Fibroblast of the conjunctiva (primary cell): ENCODE results near the gene TH.

Experiments used
- DNase-seq: peaks from one replicate; pipeline ENCODE4 v3.0.0-alpha.2; 2010; ENCODE audit warnings: low read depth

Gene TH

GRCh38 chr11:2159536-2160413, 11.8 kb downstream of the TH start:
- DNase-seq: no peak

GRCh38 chr11:2158966-2159365, 12.6 kb downstream of the TH start:
- DNase-seq: no peak

- no peak for DNase-seq
Measured at GRCh38 chr11:2158296-2158737, 13.3 kb downstream of the TH start.

DNA sequence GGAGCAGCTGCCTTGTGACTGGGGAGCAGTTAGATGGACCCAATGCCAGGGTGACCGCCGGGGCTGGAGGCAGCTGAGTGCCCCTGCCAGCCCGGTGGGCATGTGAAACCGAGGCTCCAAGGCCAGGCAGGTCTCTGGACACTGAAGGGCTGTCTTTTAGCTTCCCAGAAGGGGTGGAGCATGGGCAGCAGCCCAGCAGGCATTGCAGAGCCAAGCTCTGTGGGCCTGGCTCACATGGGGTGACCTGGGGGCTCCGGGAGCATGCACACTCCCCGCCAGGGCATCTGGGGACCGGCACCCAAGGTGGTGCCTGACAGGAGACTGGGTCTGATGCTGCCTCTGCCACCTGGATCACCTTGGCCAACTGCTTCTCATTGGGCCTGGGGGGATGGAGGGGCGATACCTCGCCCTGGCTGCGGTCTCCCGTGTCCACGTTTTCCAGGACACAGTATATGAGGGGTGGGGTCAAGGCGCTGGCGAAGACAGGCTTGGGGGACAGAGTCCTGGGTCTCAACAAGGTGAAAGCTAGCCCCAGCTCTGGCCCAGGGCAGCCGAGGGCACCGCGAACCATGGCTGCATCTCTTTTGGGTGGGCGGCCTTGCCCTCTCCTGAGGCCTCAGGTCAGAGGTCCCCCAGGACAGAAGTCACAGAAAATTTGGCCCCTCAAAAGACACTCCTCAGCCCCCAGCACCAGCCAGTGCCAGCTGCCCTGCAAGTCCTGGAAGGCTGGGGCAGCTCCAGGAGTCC, 14.1 kb downstream of the TH start:
- no peak for DNase-seq

- peak; percentile 29 for DNase-seq
Measured at GRCh38 chr11:2156416-2157182, 15.0 kb downstream of the TH start.

DNA sequence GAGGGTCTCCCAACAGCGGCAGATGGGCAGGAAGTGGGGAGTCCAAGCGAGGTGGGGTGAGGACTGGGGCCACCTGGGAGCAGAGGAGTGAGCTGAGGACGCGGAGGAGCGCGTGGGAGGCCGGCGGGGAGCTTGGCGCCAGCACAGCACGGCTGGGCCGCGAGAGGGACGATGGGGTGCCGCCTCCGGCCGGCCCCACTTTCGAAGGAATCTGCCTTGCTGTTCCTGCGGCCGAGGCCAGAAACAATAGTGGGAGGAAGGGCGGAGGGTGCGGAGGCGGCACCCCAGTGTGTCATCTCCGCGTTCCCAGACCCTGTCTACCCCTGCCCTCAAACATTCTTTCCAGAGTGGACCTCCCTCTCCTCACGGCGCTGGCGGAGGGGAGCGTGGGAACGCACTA, 16.1 kb downstream of the TH start:
- no peak for DNase-seq

GRCh38 chr11:2154889-2155288, 16.7 kb downstream of the TH start:
- DNase-seq: no peak

- DNase-seq: no peak
Measured at GRCh38 chr11:2154195-2154585, 17.4 kb downstream of the TH start.

DNA sequence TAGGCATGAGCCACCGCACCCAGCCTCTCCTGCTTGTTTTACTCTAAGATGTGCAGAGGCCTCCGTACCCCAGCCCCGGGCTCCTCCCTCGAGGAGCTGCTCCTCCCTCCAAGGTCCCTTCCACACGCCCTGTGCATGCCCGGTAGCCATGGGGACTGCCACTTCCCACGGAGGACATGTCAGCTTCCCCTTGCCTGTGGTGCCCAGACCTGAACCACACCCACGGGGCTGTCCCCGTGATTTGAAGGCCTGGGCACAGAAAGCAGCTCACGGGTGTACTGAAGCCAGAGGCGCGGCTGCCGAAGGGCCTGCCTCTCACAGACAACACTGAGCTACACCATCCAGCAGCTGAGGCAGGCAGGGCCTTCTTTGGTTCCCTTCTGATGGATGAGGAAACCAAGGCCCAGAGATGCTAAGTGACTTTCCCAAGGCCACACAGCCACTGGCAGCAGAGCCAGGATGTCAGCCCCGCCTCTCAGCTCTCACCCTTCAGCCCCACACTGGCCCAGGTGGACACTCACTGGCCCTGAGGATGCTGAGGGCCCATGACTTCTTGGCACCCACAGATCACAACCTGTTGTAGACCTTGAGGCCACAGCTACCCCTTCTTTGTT, 17.9 kb downstream of the TH start:
- DNase-seq: no peak

- peak; percentile 63 for DNase-seq
Measured at GRCh38 chr11:2151500-2152257, 19.9 kb downstream of the TH start.

DNA sequence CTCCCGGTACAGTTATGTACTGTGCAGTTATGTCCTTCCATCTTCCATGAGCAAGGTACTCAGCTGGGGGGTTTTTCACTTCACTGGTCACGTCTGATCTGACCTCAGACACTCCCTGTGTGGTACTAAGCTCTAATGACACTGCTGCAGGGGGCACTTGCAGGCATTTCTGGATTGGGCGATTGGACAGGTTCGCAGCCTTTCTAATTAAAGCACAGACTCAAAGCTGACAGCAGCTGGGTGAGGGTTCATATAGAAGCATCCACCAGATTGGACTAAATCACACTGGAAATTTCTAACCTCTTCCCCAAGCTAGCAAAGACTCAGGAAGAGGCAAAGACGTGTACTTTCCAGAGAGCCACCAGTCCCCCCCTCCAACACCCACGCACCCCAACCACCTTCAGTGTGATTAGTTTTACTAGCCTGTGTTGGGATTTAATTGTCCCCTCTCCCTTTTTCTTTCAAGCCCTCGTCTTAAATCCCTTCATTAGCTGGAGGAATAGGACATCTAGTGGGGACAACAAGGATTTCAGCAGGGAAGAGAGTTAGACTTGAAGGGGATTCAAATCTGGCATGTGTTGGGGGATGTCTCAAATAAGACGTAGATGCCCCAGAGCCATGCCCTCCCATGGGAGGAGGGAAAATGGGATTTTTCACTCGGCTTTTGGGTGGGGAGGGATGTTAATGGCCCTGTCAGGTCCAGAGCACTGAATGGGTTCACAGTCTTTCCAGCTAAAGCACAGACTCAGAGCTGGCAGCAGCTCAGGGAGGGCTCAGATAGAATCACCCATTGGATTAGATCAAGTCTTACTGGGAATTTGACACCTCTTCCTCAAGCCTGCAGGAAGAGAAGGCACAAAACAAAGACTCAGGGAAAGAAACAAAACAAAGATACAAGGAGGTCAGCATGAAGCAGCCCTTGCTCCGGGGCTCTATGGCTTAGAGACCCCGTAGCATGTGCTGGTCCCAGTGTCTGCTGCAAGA, 21.5 kb downstream of the TH start:
- peak; percentile 60 for DNase-seq

DNA sequence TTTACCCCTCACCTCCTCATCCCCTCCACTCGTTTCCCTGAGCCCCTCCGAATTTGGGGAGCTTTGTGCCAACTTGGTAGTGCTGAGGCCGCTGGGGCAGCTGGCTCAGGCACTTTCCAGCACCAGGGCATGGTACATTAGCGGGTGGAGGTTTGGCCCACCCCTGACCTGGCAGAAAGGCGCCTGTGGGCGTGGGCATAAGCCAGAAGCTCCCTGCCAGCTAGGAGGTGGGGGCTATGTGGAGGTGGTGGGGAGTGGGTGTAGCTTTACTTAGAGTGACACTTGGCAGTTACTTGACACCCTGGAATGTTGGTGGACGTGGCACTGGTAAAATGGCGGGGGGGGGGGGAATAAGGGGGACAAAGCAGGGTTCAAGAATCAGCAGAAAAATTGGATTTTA, 22.2 kb downstream of the TH start:
- no peak for DNase-seq

DNA sequence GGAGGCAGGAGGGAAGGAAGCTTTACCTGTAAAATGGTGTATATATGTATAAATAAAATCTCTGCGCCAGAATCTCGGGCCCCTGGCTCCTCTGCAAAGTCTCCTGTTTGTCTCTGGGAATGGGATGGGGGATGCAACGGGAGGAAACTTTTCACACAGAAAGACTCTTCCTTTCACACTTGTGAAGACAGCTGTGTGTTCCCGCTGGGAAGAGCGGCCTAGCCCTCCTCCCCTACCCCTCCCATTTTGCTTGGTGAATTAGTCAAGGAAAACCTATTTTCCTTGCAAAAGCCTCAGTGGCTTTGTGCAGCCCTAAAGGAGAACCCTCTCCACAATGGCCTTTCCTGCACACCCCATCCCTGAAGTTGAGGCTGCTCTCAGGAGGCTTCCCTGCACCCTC, 23.0 kb downstream of the TH start:
- DNase-seq: no peak

- no peak for DNase-seq
Measured at GRCh38 chr11:2147391-2147790, 24.2 kb downstream of the TH start.

DNA sequence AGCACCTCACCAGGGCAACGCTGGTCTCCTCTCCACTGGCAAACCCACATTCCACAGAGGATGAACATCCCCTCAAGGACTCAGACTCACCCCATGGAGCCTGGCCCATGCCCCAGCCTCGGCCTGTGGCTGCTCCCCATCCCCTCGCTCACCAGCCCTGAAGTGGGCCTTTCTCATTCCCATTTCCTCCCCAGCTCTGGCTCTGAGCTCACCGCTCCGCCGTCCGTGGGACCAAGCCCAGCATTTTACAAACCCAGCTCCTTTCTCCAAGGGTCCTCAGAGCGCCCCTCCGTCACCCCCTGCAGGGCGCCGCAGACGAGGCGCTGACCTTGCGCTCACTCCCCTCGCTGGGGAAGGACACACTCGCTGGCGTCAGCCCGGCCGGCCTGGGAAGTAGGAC, 25.6 kb downstream of the TH start:
- DNase-seq: no peak

DNA sequence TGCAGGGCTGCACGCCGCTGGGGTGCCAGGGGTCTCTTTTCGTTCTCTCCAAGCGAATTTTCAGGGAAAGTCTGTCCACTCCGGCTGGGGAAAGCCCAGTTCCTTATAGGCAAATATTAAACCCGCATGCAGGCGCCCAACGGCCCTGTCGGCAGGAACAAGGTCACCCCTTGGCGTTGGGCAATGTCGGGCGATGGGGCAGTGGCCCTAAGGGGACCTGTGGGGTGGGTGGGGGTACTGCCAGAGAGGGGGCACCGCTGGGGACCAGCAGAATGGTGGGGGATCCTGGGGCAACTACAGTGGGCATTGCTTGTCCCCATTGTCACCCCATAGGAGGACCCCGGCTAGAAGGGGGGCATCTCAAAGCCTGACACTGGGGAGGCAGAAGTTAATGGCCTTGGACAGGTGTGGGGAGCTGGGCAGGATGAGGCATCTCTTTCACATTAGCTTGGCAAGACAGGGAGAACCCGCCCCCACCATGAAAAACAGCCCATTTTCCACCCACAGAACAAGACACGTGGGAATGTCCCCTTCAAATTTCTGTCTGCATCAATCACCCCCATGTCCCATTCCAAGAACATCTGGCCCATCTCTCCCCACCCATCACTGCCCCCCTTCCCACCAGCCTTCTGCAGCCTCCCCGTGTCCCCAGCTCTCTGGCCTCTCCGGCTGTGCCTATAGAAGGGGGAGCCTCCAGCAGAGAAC, 26.9 kb downstream of the TH start:
- no peak for DNase-seq

- no peak for DNase-seq
Measured at GRCh38 chr11:2143799-2144543, 27.6 kb downstream of the TH start.

GRCh38 chr11:2143477-2143798, 28.2 kb downstream of the TH start:
- DNase-seq: no peak

DNA sequence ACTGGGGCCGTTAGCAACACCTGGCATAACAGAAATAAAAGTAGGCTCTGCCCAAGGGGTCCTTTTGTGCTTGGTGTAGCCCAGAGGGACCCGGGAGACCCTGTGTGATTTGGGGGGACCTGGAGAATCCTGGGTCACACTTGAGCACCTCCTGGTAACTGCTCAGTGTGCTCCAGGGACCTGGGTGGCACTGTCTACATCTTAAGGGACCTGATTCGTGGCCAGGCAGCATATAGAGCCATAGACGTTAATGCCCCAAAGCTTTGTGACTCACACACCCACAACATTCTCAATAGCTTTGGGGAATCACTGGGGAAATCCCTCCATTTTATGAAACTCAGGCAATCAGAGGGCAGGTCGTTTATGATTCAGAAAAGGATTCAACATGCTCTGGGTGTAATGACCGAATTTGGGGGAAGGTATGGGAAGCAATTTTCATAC, 28.8 kb downstream of the TH start:
- no peak for DNase-seq
